Progenitor cell of endocrine pancreas (in vitro differentiated cells): ENCODE measurements around the gene ZBTB45. TPM values are rescaled to one million over a fixed set of nuclear protein-coding genes. Genes with fewer than 3 reads are reported as not detected.

Experiments
- DNase-seq: peaks from one replicate; pipeline ENCODE4 v3.0.0; 2021; ENCODE audit warnings: low spot score; ENCODE audit not compliant: unreplicated experiment
- H3K27ac Mint-ChIP-seq: 2 replicates; pipeline ENCODE4 v1.8.0; 2021; ENCODE audit warnings: mild to moderate bottlenecking, moderate library complexity, mixed read lengths
- H3K27me3 Mint-ChIP-seq: 2 replicates; pipeline ENCODE4 v1.8.0; 2021; ENCODE audit warnings: mixed read lengths
- H3K36me3 Mint-ChIP-seq: 2 replicates; pipeline ENCODE4 v1.8.0; 2022; ENCODE audit warnings: mixed read lengths; ENCODE audit not compliant: insufficient read depth
- H3K4me1 Mint-ChIP-seq: 2 replicates; pipeline ENCODE4 v1.8.0; 2021; ENCODE audit warnings: low read depth, mixed read lengths
- H3K4me3 Mint-ChIP-seq: 2 replicates; pipeline ENCODE4 v1.8.0; 2021; ENCODE audit warnings: low read depth, mild to moderate bottlenecking, moderate library complexity, mixed read lengths
- H3K9me3 Mint-ChIP-seq: 2 replicates; pipeline ENCODE4 v1.8.0; 2021; ENCODE audit warnings: low read depth, mixed read lengths
- CTCF ChIP-seq: fragments of 200-600 bp; sonication (generic); IDR thresholded peaks from one replicate; pipeline ENCODE4 v1.5.0; 2021; ENCODE audit warnings: antibody characterized with exemption, mild to moderate bottlenecking; ENCODE audit not compliant: unreplicated experiment
- total RNA-seq: library from RNA; stranded (reverse); gene quantifications from 2 replicates; pipeline ENCODE4 v1.2.1, GENCODE V29; 2021

ZBTB45 gene
- total RNA-seq, 1 donor from 2014 or later, result 22.7 TPM

DNA sequence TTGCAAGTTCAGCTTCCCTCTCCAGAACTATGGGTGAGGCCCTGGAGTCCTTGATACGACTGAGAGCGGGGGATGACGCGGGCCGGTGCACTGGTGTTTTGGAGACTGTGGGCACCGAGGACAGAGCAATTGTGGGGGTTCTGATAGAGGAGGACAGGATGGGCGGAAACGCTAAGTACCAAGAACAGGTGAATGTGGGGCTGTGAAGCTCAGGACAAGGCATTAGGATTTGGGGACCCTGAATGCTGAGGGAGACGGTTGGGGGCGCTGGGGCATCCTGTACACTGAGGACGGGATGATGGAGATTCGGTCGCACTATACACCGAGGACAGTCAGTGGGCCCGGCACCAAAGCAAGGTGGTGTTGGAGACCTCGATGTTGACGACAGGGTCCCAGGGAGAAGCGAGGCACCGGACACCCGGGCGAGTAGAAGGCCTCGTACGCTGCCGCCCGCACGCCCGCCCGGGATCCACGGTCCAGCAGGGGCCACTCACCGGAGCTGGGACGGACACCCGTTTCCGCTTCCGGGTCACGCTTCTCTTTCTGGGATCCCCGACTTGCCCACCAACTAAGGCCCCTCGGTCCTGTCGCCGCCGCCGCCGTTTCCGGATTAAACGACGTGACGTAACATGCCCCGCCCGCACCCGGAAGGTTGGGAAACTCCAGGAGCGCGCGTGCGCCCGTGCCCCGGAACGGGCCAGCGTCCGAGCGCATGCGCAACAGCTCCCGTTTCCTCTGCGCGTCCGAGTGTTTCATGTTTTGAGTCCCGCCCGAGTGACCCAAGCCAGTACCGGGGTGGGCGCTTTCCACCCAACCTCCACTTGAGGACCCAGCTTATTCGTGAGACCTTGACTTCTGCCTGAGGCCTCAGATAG is 35.1 kb upstream of the ZBTB45 start, which contains the start of gene CHMP2A:
CHMP2A (minus strand) TSS at position 612 of the 875 bp plus-strand sequence. CDS start 893 bp downstream, outside the sequence.
- Mint-ChIP-seq H3K27ac (peak within 1 kb of the TSS; percentile 96), H3K4me1 (peaks cover 34% of the 10 kb centered on the region), H3K4me3 (peak within 1 kb of the TSS; percentile 92), H3K36me3 (peaks cover 14% of the 10 kb centered on the region), H3K9me3 (no peaks in the 10 kb centered on the region), H3K27me3 (no peaks in the 10 kb centered on the region)
- peak; percentile 96 for DNase-seq
- no peak for TF ChIP-seq CTCF

GRCh38 chr19:58553799-58554493 is 34.3 kb upstream of the ZBTB45 start:
- no peak for TF ChIP-seq CTCF
- DNase-seq, result no peak
- H3K36me3 Mint-ChIP-seq, result peaks cover 15% of the 10 kb centered on the region
- peaks cover 32% of the 10 kb centered on the region for H3K4me1 Mint-ChIP-seq
- no peaks in the 10 kb centered on the region for H3K27me3 Mint-ChIP-seq
- H3K9me3 Mint-ChIP-seq, result no peaks in the 10 kb centered on the region
- H3K27ac Mint-ChIP-seq, result peak overlapping the region; percentile 96
- H3K4me3 Mint-ChIP-seq, result peak overlapping the region; percentile 92

- Mint-ChIP-seq H3K36me3 (peaks cover 20% of the 10 kb centered on the region), H3K27me3 (no peaks in the 10 kb centered on the region), H3K4me3 (no peak overlapping the region), H3K9me3 (no peaks in the 10 kb centered on the region), H3K27ac (peak overlapping the region; percentile 83), H3K4me1 (peaks cover 29% of the 10 kb centered on the region)
- no peak for TF ChIP-seq CTCF
- no peak for DNase-seq
Observed at GRCh38 chr19:58552655-58553054, 33.0 kb upstream of the ZBTB45 start.

DNA sequence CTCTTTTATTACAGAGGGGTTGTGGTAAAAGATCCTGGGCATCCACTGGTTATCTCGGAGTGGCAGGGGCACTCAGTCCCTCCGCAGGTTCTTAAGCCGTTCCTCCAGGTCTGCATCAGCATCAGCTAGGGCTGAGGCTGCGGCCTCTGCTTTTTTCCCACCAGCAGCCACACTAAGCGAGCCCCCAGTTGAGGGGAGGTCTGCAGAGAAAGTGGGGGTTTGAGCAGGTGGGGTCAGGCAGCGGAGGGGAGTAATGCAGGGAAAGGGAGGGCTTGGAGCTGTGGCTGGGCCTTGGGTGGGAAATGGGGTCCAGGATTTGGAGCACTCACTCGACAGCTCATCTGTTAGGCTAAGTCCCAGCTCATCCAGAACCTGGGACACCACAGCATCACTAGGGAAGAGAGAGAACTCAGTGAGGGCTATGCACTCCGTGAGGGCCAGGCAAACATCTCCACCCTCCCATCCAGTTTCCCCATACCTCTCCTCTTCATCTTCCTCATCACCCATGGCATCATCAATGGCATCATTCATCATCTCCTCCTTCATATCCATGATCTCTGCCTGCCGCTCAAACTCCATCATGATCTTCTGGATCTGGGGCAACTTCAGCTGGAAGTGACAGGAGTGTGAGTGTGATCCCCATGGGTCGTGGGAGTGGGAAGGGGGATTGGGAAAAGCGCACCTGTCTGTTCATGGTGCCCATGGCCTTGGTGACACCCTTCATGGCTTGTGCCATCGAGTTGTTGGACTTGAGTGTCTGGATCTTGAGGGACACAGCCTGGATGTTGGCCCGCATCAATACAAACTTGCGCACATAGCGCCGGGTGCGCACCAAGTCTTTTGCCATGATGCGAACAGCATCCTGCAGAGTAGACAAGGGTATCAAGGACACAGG is 32.2 kb upstream of the ZBTB45 start:
- Mint-ChIP-seq H3K27me3 (no peaks in the 10 kb centered on the region), H3K4me1 (peaks cover 23% of the 10 kb centered on the region), H3K9me3 (no peaks in the 10 kb centered on the region), H3K27ac (peak overlapping the region; percentile 67), H3K4me3 (no peak overlapping the region), H3K36me3 (peaks cover 20% of the 10 kb centered on the region)
- no peak for TF ChIP-seq CTCF
- DNase-seq, result no peak

DNA sequence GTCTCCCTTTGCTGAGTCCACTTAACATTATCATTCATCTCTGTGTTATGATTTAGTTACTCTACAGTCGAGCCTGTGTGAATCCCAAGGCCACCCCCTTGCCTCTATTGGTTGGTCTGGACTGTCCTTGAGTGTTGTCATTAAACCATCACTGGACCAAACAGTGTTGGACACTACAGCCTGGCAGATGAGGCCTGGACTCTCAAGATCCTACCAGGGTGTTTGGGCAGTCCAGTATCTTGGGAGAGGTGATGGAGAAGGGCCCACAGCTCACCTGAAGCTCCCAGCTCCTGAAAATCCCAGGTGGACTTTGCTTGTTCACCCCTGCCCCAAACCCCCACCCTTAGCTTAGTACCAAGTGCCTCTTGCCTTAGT is 31.5 kb upstream of the ZBTB45 start:
- no peak overlapping the region for H3K4me3 Mint-ChIP-seq
- no peak overlapping the region for H3K27ac Mint-ChIP-seq
- no peak for DNase-seq
- peaks cover 22% of the 10 kb centered on the region for H3K36me3 Mint-ChIP-seq
- no peak for TF ChIP-seq CTCF
- no peaks in the 10 kb centered on the region for H3K27me3 Mint-ChIP-seq
- H3K4me1 Mint-ChIP-seq, result peaks cover 25% of the 10 kb centered on the region
- H3K9me3 Mint-ChIP-seq, result no peaks in the 10 kb centered on the region
